Muscle layer of colon (tissue), 2 donors: ENCODE results near the gene CAPZA3.
"Not testable (repeated sequence)": the region's sequence is repeated elsewhere in the genome, so short reads cannot be mapped to it uniquely, and the experiment has no call there.

Experiments
- H3K27ac ChIP-seq: one replicate; pipeline ENCODE4 v1.7.0; 2013; ENCODE audit warnings: low read depth, mild to moderate bottlenecking, low read length, moderate library complexity
- H3K27me3 ChIP-seq, 2 donors: one replicate each; pipeline ENCODE4 v1.7.0; 2013; ENCODE audit warnings: low read length in 2 of 2, mild to moderate bottlenecking in 2 of 2; ENCODE audit not compliant: insufficient read depth in 2 of 2, control insufficient read depth in 1 of 2
- H3K36me3 ChIP-seq: one replicate; pipeline ENCODE4 v1.7.0; 2013; ENCODE audit warnings: mild to moderate bottlenecking, low read length; ENCODE audit not compliant: insufficient read depth
- H3K4me1 ChIP-seq: one replicate; pipeline ENCODE4 v1.7.0; 2013; ENCODE audit warnings: mild to moderate bottlenecking, low read length; ENCODE audit not compliant: insufficient read depth
- H3K4me3 ChIP-seq, 2 donors: one replicate each; pipeline ENCODE4 v1.7.0; 2013; ENCODE audit warnings: low read length in 2 of 2, low read depth in 1 of 2, mild to moderate bottlenecking in 1 of 2, moderate library complexity in 1 of 2
- H3K9ac ChIP-seq: one replicate; pipeline ENCODE4 v1.7.0; 2013; ENCODE audit warnings: low read length
- H3K9me3 ChIP-seq: one replicate; pipeline ENCODE4 v1.7.0; 2013; ENCODE audit warnings: mild to moderate bottlenecking, low read length
- donor health status: abdominal sarcoma.
- donor health status: Adenocarcinoma of cecum.

Gene CAPZA3

GRCh38 chr12:18753481-18754123 lies 15.7 kb downstream of the CAPZA3 start:
- Histone ChIP-seq H3K4me3 (no peak overlapping the region), H3K4me1 (peaks cover 7% of the 10 kb centered on the region), H3K9me3 (no peaks in the 10 kb centered on the region), H3K36me3 (no peaks in the 10 kb centered on the region), H3K27me3 (no peaks in the 10 kb centered on the region), H3K9ac (no peak overlapping the region), H3K27ac (no peak overlapping the region)

GRCh38 chr12:18754124-18754707 lies 16.3 kb downstream of the CAPZA3 start:
- H3K36me3 ChIP-seq = no peaks in the 10 kb centered on the region
- no peak overlapping the region for H3K4me3 ChIP-seq
- no peaks in the 10 kb centered on the region for H3K9me3 ChIP-seq
- no peak overlapping the region for H3K27ac ChIP-seq
- H3K27me3 ChIP-seq = no peaks in the 10 kb centered on the region
- H3K9ac ChIP-seq = no peak overlapping the region
- H3K4me1 ChIP-seq = peaks cover 7% of the 10 kb centered on the region

DNA sequence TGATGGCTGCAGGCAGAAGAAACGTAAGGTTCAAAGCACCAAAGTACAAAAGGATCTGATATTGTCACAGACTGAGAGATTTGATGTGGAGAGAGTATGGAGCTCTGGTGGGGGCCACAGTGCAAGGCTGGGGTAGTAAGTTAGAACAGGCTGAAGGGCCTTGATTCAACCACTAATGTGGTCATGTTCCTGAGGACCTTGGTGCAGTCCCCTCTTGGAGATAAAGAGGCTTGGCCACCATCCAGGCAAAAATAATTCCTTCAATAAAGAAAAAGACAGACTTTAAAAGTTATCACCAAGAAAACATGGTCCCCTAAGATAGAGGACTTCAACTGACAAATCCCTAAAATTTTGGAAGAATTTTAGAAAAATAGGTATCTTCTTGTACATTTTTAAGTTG lies 17.4 kb downstream of the CAPZA3 start:
- H3K9ac ChIP-seq = no peak overlapping the region
- H3K4me3 ChIP-seq = no peak overlapping the region
- no peaks in the 10 kb centered on the region for H3K9me3 ChIP-seq
- H3K36me3 ChIP-seq = no peaks in the 10 kb centered on the region
- no peak overlapping the region for H3K27ac ChIP-seq
- H3K4me1 ChIP-seq = peaks cover 7% of the 10 kb centered on the region
- H3K27me3 ChIP-seq = no peaks in the 10 kb centered on the region

DNA sequence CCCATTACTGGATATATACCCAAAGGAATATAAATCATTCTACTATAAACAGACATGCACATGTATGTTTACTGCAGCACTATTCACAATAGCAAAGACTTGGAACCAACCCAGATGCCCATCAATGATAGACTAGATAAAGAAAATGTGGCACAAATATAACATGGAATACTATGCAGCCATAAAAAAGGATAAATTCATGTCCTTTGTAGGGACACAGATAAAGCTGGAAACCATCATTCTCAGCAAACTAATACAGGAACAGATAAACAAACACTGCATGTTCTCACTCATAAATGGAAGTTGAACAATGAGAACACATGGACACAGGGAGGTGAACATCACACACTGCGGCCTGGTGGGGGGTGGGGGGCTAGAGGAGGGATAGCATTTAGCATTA lies 28.6 kb downstream of the CAPZA3 start:
- not testable (repeated sequence) for H3K36me3 ChIP-seq, H3K4me1 ChIP-seq, H3K9me3 ChIP-seq, H3K4me3 ChIP-seq, H3K9ac ChIP-seq, H3K27ac ChIP-seq, H3K27me3 ChIP-seq

DNA sequence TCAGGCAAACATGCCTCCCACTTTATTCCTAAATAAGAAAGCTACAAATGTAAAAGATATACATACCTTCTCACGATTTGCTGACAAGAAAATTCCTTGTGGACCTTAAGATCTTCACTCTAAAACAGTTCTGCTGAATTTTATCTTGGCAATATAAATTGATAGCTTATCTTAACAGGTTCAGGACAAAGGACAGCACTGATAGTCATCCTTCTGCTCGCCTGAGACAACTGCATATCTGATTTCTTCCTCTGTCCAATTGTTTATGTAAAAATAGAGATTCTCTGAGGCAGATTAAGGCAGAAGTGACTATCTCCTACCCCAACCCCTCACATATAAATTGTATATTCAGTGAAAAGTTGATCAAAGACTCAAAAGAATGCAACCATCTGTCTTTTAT lies 44.9 kb downstream of the CAPZA3 start:
- Histone ChIP-seq H3K27ac (no peak overlapping the region), H3K4me3 (no peak overlapping the region), H3K27me3 (no peaks in the 10 kb centered on the region), H3K9ac (no peak overlapping the region), H3K9me3 (no peaks in the 10 kb centered on the region), H3K4me1 (no peaks in the 10 kb centered on the region), H3K36me3 (no peaks in the 10 kb centered on the region)

DNA sequence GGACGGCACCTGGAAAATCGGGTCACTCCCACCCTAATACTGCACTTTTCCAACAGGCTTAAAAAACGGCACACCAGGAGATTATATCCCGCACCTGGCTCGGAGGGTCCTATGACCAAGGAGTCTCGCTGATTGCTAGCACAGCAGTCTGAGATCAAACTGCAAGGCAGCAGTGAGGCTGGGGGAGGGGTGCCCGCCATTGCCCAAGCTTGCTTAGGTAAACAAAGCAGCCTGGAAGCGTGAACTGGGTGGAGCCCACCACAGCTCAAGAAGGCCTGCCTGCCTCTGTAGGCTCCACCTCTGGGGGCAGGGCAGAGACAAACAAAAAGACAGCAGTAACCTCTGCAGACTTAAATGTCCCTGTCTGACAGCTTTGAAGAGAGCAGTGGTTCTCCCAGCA lies 47.5 kb downstream of the CAPZA3 start:
- H3K9me3 ChIP-seq, H3K27ac ChIP-seq, H3K9ac ChIP-seq, H3K4me1 ChIP-seq, H3K27me3 ChIP-seq, H3K4me3 ChIP-seq, H3K36me3 ChIP-seq: not testable (repeated sequence)
